Fibroblast of skin of abdomen (primary cell): Measurements from ENCODE around the gene PCDHA10. TPM values are rescaled to one million over a fixed set of nuclear protein-coding genes. Genes with fewer than 3 reads are reported as not detected.
"Not testable (repeated sequence)": the region's sequence is repeated elsewhere in the genome, so short reads cannot be mapped to it uniquely, and the experiment has no call there.

ENCODE experiments used
- DNase-seq: peaks from one replicate; pipeline ENCODE4 v3.0.0-alpha.2; 2013
- polyA plus RNA-seq, 2 experiments: library from polyadenylated mRNA; unstranded; fragments of 120-200 nt; gene quantifications; one replicate each; pipeline ENCODE4 v1.2.1, GENCODE V29; 2013; ENCODE audit not compliant: insufficient read length in 2 of 2

Gene PCDHA10
- polyA plus RNA-seq (2013, experiment 1 of 2; ENCODE audit: insufficient read length): 0.06 TPM
- 0.12 TPM for polyA plus RNA-seq (2013, experiment 2 of 2; ENCODE audit: insufficient read length)

GRCh38 chr5:140855772-140856674 is at the start of gene PCDHA10:
Gene PCDHA10 (plus strand): TSS chr5:140855897. CDS start chr5:140856049, 152 bp downstream.
- DNase-seq: no peak

GRCh38 chr5:140806834-140807775 is 48.6 kb upstream of the PCDHA10 start, which contains the start of gene PCDHA4:
Gene PCDHA4 (plus strand): TSS chr5:140807068.
- DNase-seq: no peak

GRCh38 chr5:140808241-140808888 is 47.3 kb upstream of the PCDHA10 start:
- not testable (repeated sequence) for DNase-seq

- DNase-seq: no peak
Measured at GRCh38 chr5:140808889-140809291, 46.8 kb upstream of the PCDHA10 start.

- no peak for DNase-seq
Measured at GRCh38 chr5:140821375-140822280, 34.1 kb upstream of the PCDHA10 start, which contains the start of gene PCDHA5. Gene PCDHA5 (plus strand): TSS chr5:140821613.

- no peak for DNase-seq
Measured at GRCh38 chr5:140822281-140822629, 33.4 kb upstream of the PCDHA10 start.

- DNase-seq: not testable (repeated sequence)
Measured at GRCh38 chr5:140822969-140823368, 32.7 kb upstream of the PCDHA10 start.

- no peak for DNase-seq
Measured at GRCh38 chr5:140823475-140823874, 32.2 kb upstream of the PCDHA10 start.

- no peak for DNase-seq
Measured at GRCh38 chr5:140827704-140828361, 27.9 kb upstream of the PCDHA10 start, which contains the start of gene PCDHA6. Gene PCDHA6 (plus strand): TSS chr5:140827960. CDS start chr5:140828092, 132 bp downstream.

GRCh38 chr5:140828362-140828737 is 27.3 kb upstream of the PCDHA10 start:
- DNase-seq: no peak

- not testable (repeated sequence) for DNase-seq
Measured at GRCh38 chr5:140829511-140830501, 25.9 kb upstream of the PCDHA10 start.

- DNase-seq: peak; percentile 25
Measured at GRCh38 chr5:140833993-140834392, 21.7 kb upstream of the PCDHA10 start, which contains the start of gene PCDHA7. Gene PCDHA7 (plus strand): TSS chr5:140834269. CDS start chr5:140834384, 115 bp downstream.

- not testable (repeated sequence) for DNase-seq
Measured at GRCh38 chr5:140834439-140835008, 21.2 kb upstream of the PCDHA10 start.

- DNase-seq: no peak
Measured at GRCh38 chr5:140835622-140836510, 19.8 kb upstream of the PCDHA10 start.

GRCh38 chr5:140840978-140841962 is 14.4 kb upstream of the PCDHA10 start, which contains the start of gene PCDHA8:
Gene PCDHA8 (plus strand): TSS chr5:140841187. CDS start chr5:140841322, 135 bp downstream.
- DNase-seq: no peak
